NOMO-1 treated with dmso at 0.1 percent for 144 hours (cell line): ENCODE data around the gene ZBED4.
A peak's percentile ranks its signal among the peaks of the same experiment; 100 is the strongest.

Experiments
- DNase-seq: peaks from one replicate; lab custom pipeline; 2025; ENCODE audit not compliant: unreplicated experiment; lab: John Stamatoyannopoulos, UW

The ZBED4 gene

DNA sequence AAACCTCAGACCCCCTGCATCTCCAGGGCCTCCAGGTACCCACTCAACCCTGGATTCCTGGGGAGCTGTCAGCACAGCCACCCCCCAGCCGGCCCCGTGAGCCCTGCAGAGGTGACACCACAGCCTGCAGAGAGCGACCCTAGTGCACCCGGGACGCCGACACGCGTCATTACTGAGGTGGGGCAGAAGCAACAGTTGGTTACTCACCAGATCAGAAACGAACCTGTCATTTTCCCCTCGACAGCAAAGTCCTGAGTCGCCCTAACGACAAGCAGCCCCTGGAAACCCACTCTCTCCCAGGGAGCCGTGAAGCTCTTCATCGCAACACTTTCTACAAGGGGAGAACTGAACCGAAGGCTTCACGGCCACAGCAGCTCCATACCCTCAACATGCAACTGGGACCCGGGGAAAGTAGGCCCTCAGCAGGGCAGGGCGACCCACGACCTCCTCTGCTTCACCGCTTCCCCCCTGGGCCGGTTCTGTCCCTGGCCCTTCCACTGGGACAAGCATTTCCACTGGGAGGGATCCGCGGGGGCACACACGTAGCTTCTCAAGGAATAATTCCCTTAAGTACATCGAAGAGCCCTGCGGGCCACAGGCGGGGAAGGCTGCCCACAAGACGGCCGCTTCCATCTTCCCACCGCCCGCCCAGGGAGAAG, 27.6 kb upstream of the ZBED4 start:
- no peak for DNase-seq

DNA sequence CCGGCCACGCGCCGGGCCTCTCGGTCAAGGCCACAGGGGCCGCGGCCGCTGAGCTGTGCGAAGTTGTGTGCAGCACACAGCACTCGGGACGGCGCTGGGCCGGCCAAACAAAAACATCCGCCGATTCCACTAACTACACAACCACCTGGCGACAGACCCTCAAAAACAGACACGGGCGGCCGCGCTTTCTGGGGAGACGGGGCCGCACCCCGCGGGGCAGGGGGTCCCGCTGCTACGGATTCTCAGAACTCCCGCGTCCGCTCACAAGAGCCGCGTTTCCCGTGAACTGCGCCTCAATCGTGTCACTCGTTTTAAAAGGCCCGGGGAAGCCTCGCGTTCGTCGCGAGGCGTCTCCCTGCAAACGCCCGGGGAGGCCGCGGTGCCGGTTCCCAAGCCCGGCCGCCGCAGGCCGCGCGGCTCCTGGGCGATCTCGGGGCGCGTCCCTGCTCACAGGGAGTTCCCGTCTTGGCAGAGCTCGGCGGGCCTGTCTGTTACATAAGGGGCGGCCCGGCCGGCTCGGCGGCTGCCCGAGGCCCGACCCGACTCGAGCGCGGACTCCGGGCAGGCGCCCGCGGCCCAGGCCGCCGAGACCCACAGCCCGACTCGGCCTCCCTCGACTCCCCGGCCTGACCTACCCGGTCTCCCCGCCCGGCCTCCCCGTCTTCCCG, 26.9 kb upstream of the ZBED4 start:
- no peak for DNase-seq

GRCh38 chr22:49827271-49827852, 26.3 kb upstream of the ZBED4 start:
- DNase-seq: no peak

DNA sequence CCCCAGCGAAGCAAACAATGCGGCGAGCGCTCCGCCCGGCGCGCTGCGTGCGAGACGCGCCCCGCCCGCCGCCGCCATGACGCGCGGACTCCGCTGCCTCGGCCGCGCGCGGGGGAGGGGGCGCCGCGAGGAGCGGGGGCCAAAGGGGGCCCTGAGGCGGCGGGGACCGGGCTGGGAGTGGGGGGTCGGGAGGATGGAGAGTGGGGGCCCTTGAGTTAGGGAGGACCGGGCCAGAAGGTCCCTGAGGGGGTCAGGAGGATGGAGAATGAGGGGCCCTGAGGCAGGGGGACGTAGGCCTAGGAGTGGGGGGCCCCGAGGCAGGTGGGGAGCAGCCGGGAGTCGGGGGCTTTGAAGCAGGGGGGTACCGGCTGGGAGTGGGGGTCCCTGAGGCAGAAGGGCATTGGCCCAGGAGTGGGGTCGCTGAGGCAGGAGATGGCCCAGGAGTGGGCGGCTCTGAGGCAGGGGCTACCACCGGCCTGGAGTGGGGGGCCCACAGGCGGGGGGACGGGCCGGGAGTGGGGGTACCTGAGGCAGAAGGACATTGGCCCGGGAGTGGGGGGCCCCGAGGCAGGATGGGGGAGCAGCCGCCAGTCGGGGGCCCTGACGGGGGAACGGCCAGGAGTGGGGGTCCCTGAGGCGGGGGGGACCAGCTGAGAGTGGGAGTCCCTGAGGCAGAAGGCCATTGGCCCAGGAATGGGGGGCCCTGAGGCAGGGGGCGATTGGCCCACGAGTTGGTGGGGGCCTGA, 25.6 kb upstream of the ZBED4 start, which contains the start of gene BRD1:
TSS of gene BRD1 (minus strand) at position 21 of the 746 bp plus-strand sequence. CDS start 3,556 bp downstream, outside the sequence.
- peak; percentile 34 for DNase-seq

DNA sequence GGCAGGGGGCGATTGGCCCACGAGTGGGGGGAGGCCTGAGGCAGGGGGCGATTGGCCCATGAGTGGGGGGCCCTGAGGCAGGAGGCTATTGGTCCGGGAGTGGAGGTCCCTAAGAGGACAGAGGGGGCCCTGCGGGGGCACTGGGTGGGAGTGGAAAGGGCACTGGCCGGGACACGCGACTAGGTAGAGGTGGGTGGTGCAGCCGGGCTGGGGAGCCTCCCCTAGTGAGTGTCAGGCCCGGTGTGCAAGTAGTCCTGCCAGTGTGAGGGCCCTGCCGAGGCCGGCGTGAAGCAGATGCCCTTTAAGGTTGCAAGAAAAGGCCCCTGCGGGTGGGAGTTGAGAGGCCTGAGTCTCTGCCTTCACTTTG, 25.1 kb upstream of the ZBED4 start:
- no peak for DNase-seq

GRCh38 chr22:49829044-49829853, 24.4 kb upstream of the ZBED4 start:
- DNase-seq: no peak

DNA sequence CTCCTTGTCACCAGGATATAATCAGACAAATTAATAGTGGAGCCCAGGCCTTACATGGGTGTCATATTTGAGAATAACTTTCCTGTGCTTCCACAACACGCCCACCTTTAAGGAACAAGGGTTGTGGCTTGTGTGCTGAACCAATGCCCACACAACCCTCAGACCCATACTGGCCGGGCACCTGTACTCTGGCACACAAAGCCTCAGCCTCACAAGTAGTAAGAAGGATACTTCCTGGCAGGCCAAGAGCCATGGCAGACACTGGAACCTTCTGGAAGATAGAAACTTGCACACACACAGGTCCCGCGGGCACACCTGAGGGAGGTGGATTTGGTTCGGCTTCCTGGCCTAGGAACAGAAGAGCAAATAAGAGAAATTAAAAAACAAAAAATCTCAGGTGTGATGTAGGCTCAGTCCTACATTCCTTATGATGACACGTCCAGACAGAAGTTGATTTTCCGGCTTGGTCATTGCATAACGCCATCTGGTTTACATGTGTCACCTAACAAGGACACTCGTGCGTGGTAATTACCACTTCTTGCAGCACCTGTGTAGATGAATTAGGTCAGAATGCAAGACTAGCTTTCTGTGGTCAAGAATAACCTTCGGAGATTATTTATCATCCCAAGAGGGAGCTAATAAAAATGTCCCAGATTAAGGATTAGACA, 20.2 kb upstream of the ZBED4 start:
- DNase-seq: no peak

- DNase-seq: no peak
Observed at GRCh38 chr22:49838771-49839717, 14.6 kb upstream of the ZBED4 start.

DNA sequence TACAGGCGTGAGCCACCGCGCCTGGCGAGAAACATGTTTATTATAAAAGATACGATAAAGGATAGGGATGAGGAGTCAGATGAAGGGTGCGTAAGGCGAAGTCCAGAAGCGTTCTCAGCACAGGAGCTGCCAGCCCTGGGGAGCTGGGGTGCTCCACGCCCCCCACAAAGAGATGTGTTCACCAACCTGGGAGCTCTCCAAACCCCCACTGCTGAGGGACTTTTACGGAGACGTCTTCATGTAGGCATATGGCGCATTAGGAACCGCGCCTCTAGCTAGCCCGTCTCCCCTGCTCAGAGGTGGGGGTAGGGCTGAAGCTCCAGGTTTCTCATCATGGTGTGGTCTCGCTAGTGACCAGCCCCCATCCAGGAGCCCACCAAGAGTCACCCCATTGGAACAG, 8.4 kb upstream of the ZBED4 start:
- DNase-seq: no peak

- no peak for DNase-seq
Observed at GRCh38 chr22:49845666-49846459, 7.8 kb upstream of the ZBED4 start.

- DNase-seq: peak; percentile 28
Observed at GRCh38 chr22:49847751-49848689, 5.6 kb upstream of the ZBED4 start.

- no peak for DNase-seq
Observed at GRCh38 chr22:49848690-49849160, 4.9 kb upstream of the ZBED4 start.

GRCh38 chr22:49849161-49850020, 4.3 kb upstream of the ZBED4 start:
- no peak for DNase-seq

GRCh38 chr22:49850021-49850911, 3.4 kb upstream of the ZBED4 start:
- no peak for DNase-seq
